GM18502 (cell line): Measurements from ENCODE around the gene AP1S3.

ENCODE experiments used
- ATAC-seq: cut with Tn5 transposase; IDR thresholded peaks from one replicate; pipeline ENCODE4 v1.9.1; 2021; ENCODE audit warnings: mild to moderate bottlenecking; ENCODE audit not compliant: unreplicated experiment, poor library complexity

Gene AP1S3

GRCh38 chr2:223727562-223727961, 109.8 kb downstream of the AP1S3 start:
- ATAC-seq: peak; percentile 91

GRCh38 chr2:223725986-223726970, 111.1 kb downstream of the AP1S3 start:
- no peak for ATAC-seq

- ATAC-seq: no peak
These were observed 111.9 kb downstream of the AP1S3 start for GRCh38 chr2:223725494-223725893.

- no peak for ATAC-seq
These were observed 112.5 kb downstream of the AP1S3 start for GRCh38 chr2:223724861-223725260.

- ATAC-seq: no peak
These were observed 113.4 kb downstream of the AP1S3 start for GRCh38 chr2:223723954-223724411.

- ATAC-seq: no peak
These were observed 115.2 kb downstream of the AP1S3 start for GRCh38 chr2:223722226-223722625.

GRCh38 chr2:223721746-223722145, 115.6 kb downstream of the AP1S3 start:
- no peak for ATAC-seq

- peak; percentile 78 for ATAC-seq
These were observed 117.0 kb downstream of the AP1S3 start for GRCh38 chr2:223720367-223720766.

- no peak for ATAC-seq
These were observed 124.7 kb downstream of the AP1S3 start for GRCh38 chr2:223712642-223713041.

- no peak for ATAC-seq
These were observed 125.6 kb downstream of the AP1S3 start for GRCh38 chr2:223711596-223712326.
